Ishikawa (cell line): ENCODE results near the gene LEKR1.

ENCODE experiments used
- CEBPB ChIP-seq: IDR thresholded peaks from 2 replicates; pipeline ENCODE4 v1.6.1; 2012
- CREB1 ChIP-seq: IDR thresholded peaks from 2 replicates; pipeline ENCODE4 v1.6.1; 2012; ENCODE audit warnings: low read depth
- EGR1 ChIP-seq: IDR thresholded peaks from 2 replicates; pipeline ENCODE4 v1.6.1; 2012
- EP300 ChIP-seq: IDR thresholded peaks from 2 replicates; pipeline ENCODE4 v1.6.1; 2012; ENCODE audit warnings: borderline replicate concordance
- FOXM1 ChIP-seq: IDR thresholded peaks from 2 replicates; pipeline ENCODE4 v1.6.1; 2012; ENCODE audit warnings: low read depth, borderline replicate concordance
- NFIC ChIP-seq: IDR thresholded peaks from 2 replicates; pipeline ENCODE4 v1.6.1; 2012
- RAD21 ChIP-seq: IDR thresholded peaks from 2 replicates; pipeline ENCODE4 v1.6.1; 2012; ENCODE audit warnings: low read depth
- TAF1 ChIP-seq: IDR thresholded peaks from 2 replicates; pipeline ENCODE4 v1.6.1; 2012; ENCODE audit warnings: low read depth, mild to moderate bottlenecking
- TCF12 ChIP-seq: IDR thresholded peaks from 2 replicates; pipeline ENCODE4 v1.6.1; 2012; ENCODE audit warnings: low read depth
- TEAD4 ChIP-seq: IDR thresholded peaks from 2 replicates; pipeline ENCODE4 v1.6.1; 2012
- YY1 ChIP-seq: IDR thresholded peaks from 2 replicates; pipeline ENCODE4 v1.6.1; 2012; ENCODE audit warnings: low read depth
- ZBTB7A ChIP-seq: IDR thresholded peaks from 2 replicates; pipeline ENCODE4 v1.6.1; 2012; ENCODE audit warnings: low read depth
- TF ChIP-seq, protein P1 (sequence below): IDR thresholded peaks from 2 replicates; pipeline ENCODE4 v1.6.1; 2012; ENCODE audit warnings: low read depth, mild to moderate bottlenecking
- TF ChIP-seq, protein P2 (sequence below): IDR thresholded peaks from 2 replicates; pipeline ENCODE4 v1.6.1; 2012
- TF ChIP-seq, protein P3 (sequence below): IDR thresholded peaks from 2 replicates; pipeline ENCODE4 v1.6.1; 2012

Gene LEKR1

DNA sequence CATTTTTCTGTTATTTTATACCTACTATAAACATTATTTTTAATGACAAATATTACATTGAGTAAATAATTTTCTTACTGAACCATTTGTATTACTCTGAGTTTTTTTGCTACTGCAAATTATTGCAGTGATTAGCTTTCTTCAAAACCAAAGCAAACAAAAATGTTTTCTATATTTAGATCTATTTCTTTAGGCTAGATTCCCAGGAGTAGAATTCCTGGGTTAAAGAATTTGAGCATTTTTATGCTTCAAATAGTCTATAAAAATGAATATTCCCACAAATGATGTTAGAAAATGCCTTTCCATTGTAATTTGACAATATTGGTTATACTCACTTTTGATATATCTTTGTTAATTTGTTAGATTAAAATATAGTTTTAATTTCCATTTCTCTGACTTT is 76.8 kb downstream of the LEKR1 start:
- TF ChIP-seq, protein P1, sequence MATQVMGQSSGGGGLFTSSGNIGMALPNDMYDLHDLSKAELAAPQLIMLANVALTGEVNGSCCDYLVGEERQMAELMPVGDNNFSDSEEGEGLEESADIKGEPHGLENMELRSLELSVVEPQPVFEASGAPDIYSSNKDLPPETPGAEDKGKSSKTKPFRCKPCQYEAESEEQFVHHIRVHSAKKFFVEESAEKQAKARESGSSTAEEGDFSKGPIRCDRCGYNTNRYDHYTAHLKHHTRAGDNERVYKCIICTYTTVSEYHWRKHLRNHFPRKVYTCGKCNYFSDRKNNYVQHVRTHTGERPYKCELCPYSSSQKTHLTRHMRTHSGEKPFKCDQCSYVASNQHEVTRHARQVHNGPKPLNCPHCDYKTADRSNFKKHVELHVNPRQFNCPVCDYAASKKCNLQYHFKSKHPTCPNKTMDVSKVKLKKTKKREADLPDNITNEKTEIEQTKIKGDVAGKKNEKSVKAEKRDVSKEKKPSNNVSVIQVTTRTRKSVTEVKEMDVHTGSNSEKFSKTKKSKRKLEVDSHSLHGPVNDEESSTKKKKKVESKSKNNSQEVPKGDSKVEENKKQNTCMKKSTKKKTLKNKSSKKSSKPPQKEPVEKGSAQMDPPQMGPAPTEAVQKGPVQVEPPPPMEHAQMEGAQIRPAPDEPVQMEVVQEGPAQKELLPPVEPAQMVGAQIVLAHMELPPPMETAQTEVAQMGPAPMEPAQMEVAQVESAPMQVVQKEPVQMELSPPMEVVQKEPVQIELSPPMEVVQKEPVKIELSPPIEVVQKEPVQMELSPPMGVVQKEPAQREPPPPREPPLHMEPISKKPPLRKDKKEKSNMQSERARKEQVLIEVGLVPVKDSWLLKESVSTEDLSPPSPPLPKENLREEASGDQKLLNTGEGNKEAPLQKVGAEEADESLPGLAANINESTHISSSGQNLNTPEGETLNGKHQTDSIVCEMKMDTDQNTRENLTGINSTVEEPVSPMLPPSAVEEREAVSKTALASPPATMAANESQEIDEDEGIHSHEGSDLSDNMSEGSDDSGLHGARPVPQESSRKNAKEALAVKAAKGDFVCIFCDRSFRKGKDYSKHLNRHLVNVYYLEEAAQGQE: no peak
- TF ChIP-seq TAF1 (no peak), TEAD4 (no peak), NFIC (no peak), CEBPB (no peak), EP300 (no peak), CREB1 (no peak), ZBTB7A (no peak), YY1 (no peak), EGR1 (no peak), RAD21 (no peak), FOXM1 (no peak), TCF12 (no peak)
- TF ChIP-seq, protein P2, sequence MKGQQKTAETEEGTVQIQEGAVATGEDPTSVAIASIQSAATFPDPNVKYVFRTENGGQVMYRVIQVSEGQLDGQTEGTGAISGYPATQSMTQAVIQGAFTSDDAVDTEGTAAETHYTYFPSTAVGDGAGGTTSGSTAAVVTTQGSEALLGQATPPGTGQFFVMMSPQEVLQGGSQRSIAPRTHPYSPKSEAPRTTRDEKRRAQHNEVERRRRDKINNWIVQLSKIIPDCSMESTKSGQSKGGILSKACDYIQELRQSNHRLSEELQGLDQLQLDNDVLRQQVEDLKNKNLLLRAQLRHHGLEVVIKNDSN: no peak
- TF ChIP-seq, protein P3, sequence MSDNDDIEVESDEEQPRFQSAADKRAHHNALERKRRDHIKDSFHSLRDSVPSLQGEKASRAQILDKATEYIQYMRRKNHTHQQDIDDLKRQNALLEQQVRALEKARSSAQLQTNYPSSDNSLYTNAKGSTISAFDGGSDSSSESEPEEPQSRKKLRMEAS: no peak

DNA sequence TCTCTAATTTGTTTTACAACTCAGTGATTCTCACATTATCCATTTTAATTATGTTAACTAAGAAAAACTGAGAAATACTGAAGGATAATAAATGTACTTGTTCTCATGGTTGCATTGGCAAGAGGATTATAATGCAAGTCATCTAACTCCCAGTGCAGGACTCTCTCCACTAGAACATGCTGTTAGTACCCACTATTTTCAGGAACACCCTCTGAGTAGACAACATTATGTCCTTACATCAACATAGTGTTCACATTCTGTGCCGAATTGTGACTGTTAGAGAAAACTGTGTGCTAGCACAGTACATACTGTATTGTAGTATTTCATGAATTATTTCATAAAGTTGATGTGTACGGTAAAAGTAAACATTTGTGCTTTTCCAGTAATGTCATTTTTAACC is 80.1 kb downstream of the LEKR1 start:
- TF ChIP-seq ZBTB7A (no peak), EP300 (no peak), TEAD4 (no peak), YY1 (no peak), TCF12 (no peak), FOXM1 (no peak), CEBPB (no peak), TAF1 (no peak), NFIC (no peak), EGR1 (no peak), RAD21 (no peak), CREB1 (no peak)
- TF ChIP-seq, protein P3: no peak
- TF ChIP-seq, protein P2: no peak
- TF ChIP-seq, protein P1: no peak

DNA sequence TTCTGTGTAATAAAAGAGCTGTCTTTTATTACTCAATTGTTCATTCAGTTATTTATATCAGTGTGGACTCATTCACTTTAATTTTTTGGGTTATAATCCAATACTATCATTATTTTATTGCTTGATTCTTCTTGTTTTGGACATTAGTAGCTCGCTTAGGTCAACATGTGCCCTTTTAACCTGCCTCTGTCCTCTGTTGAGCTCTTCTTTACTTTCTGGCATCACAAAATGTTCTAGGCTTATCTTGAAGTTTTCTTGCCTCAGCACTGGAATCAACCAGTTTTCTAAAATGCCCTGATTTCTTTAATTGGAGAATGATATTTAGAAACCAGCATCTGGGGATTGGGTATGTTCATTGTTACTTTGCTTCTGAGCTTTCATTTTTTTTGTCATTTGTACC is 82.2 kb downstream of the LEKR1 start:
- TF ChIP-seq RAD21 (no peak), EP300 (no peak), TCF12 (no peak), EGR1 (no peak), TEAD4 (no peak), NFIC (no peak), TAF1 (no peak), YY1 (no peak), ZBTB7A (no peak), CEBPB (no peak), CREB1 (no peak), FOXM1 (no peak)
- TF ChIP-seq, protein P1: no peak
- TF ChIP-seq, protein P3: no peak
- TF ChIP-seq, protein P2: no peak
